HCT116 (cell line): ENCODE results near the gene BCR. TPM values are rescaled to one million over a fixed set of nuclear protein-coding genes. Genes with fewer than 3 reads are reported as not detected.

Experiments used
- ATAC-seq: fragments of 200-7000 bp; cut with Tn5 transposase; 2 replicates; pipeline ENCODE4 v1.9.1; 2020; ENCODE audit warnings: mild to moderate bottlenecking, moderate library complexity
- BruUV-seq: library from RNA; stranded (reverse); fragments of 400-500 nt; replicated peaks from 2 replicates; lab custom pipeline; 2021; lab: Mats Ljungman, UMichigan
- CTCF ChIA-PET: fragments of 300-600 bp; sonication (Branson Sonifier 250); formaldehyde crosslinking; loops from one replicate; lab custom pipeline; 2021; ENCODE audit warnings: antibody characterized with exemption; lab: Charles Lee
- POLR2A ChIA-PET: fragments of 300-600, 350-600 bp; sonication (Branson Sonifier 250); formaldehyde crosslinking; loops from one replicate; lab custom pipeline; 2021; ENCODE audit warnings: antibody characterized with exemption; lab: Charles Lee
- RAD21 ChIA-PET, 2 experiments: fragments of 300-600 bp; sonication (Branson Sonifier 250); formaldehyde crosslinking; loops; one replicate each; lab custom pipeline; 2023; ENCODE audit warnings: low total read pairs in 2 of 2; ENCODE audit not compliant: uncharacterized antibody in 2 of 2, unreplicated experiment in 2 of 2, low non-redundant PET in 1 of 2; lab: Charles Lee
- DNase-seq: peaks from one replicate; pipeline ENCODE4 v3.0.0-alpha.2; 2010; ENCODE audit warnings: low read depth, low spot score
- H2AFZ ChIP-seq: fragments of 200-600 bp; shearing (Covaris generic), sonication (generic); 2 replicates; pipeline ENCODE4 v1.6.1; 2017; ENCODE audit warnings: low read depth, mixed run types, mixed read lengths, antibody characterized with exemption, low read length; ENCODE audit not compliant: poor library complexity, severe bottlenecking
- H3K27ac ChIP-seq: 2 replicates; pipeline ENCODE4 v1.5.1; 2012; ENCODE audit warnings: low read depth, low read length
- H3K27me3 ChIP-seq: fragments of 200-600 bp; sonication (generic); 2 replicates; pipeline ENCODE4 v1.6.1; 2016; ENCODE audit warnings: mixed run types, low read length, mixed read lengths; ENCODE audit not compliant: insufficient read depth
- H3K36me3 ChIP-seq, 2 experiments: fragments of 200-500 bp in 1 of 2; fragments of 200-600 bp in 1 of 2; sonication (Bioruptor generic) in 1 of 2; sonication (generic) in 1 of 2; 2 replicates each; pipeline versions ENCODE4 v1.5.1 to v1.6.1; 2014 to 2016; ENCODE audit warnings: low read length in 2 of 2, inconsistent platforms in 1 of 2, mixed read lengths in 1 of 2, mixed run types in 1 of 2; ENCODE audit not compliant: insufficient read depth in 2 of 2, control insufficient read depth in 1 of 2
- H3K4me1 ChIP-seq, 2 experiments: fragments of 200-600 bp in 1 of 2; sonication (generic) in 1 of 2; 2 replicates each; pipeline versions ENCODE4 v1.5.1 to v1.6.1; 2012 to 2017; ENCODE audit warnings: low read length in 2 of 2, inconsistent platforms in 1 of 2, mild to moderate bottlenecking in 1 of 2, mixed read lengths in 1 of 2, mixed run types in 1 of 2, moderate library complexity in 1 of 2; ENCODE audit not compliant: insufficient read depth in 2 of 2, control insufficient read depth in 1 of 2
- H3K4me2 ChIP-seq: fragments of 200-600 bp; sonication (generic); 2 replicates; pipeline ENCODE4 v1.6.1; 2017; ENCODE audit warnings: mixed run types, low read length, mixed read lengths
- H3K4me3 ChIP-seq, 2 experiments: fragments of 200-600 bp in 1 of 2; sonication (generic) in 1 of 2; replicated peaks in 1 of 2; 2 replicates each; pipeline ENCODE4 v1.5.1; 2011 to 2016; ENCODE audit warnings: low read length in 2 of 2, control low read depth in 1 of 2, low read depth in 1 of 2, mild to moderate bottlenecking in 1 of 2, mixed read lengths in 1 of 2, mixed run types in 1 of 2
- H3K79me2 ChIP-seq: fragments of 200-600 bp; sonication (generic); 2 replicates; pipeline ENCODE4 v1.6.1; 2017; ENCODE audit warnings: mild to moderate bottlenecking, mixed run types, low read length, moderate library complexity, mixed read lengths; ENCODE audit not compliant: insufficient read depth
- H3K9ac ChIP-seq: fragments of 200-600 bp; sonication (generic); 2 replicates; pipeline ENCODE4 v1.6.1; 2016; ENCODE audit warnings: low read length, mixed read lengths
- H3K9me2 ChIP-seq: fragments of 200-600 bp; sonication (generic), shearing (Covaris generic); 2 replicates; pipeline ENCODE4 v1.6.1; 2017; ENCODE audit warnings: mixed run types, mild to moderate bottlenecking, moderate library complexity; ENCODE audit not compliant: insufficient read depth
- H3K9me3 ChIP-seq, 2 experiments: fragments of 200-500 bp in 1 of 2; fragments of 200-600 bp in 1 of 2; sonication (Bioruptor generic) in 1 of 2; sonication (generic) in 1 of 2; 2 replicates each; pipeline ENCODE4 v1.6.1; 2014 to 2017; ENCODE audit warnings: low read length in 2 of 2, mixed read lengths in 2 of 2, inconsistent platforms in 1 of 2, low read depth in 1 of 2, mild to moderate bottlenecking in 1 of 2, mixed run types in 1 of 2, moderate library complexity in 1 of 2; ENCODE audit not compliant: control insufficient read depth in 1 of 2, insufficient read depth in 1 of 2
- H4K20me1 ChIP-seq: fragments of 200-600 bp; sonication (generic), shearing (Covaris generic); 2 replicates; pipeline ENCODE4 v1.6.1; 2017; ENCODE audit warnings: mixed run types, mild to moderate bottlenecking, moderate library complexity; ENCODE audit not compliant: insufficient read depth
- ATF3 ChIP-seq: IDR thresholded peaks from 2 replicates; pipeline ENCODE4 v1.6.1; 2012
- CEBPB ChIP-seq: IDR thresholded peaks from 2 replicates; pipeline ENCODE4 v1.6.1; 2012; ENCODE audit warnings: low read depth
- EGR1 ChIP-seq: IDR thresholded peaks from 2 replicates; pipeline ENCODE4 v1.6.1; 2012; ENCODE audit warnings: low read depth
- ELF1 ChIP-seq: IDR thresholded peaks from 2 replicates; pipeline ENCODE4 v1.6.1; 2012; ENCODE audit warnings: low read depth, borderline replicate concordance
- EZH2 ChIP-seq: fragments of 200-600 bp; sonication (generic); IDR thresholded peaks from 2 replicates; pipeline ENCODE4 v1.6.1; 2017; ENCODE audit warnings: antibody characterized with exemption, mixed run types
- JUND ChIP-seq: IDR thresholded peaks from 2 replicates; pipeline ENCODE4 v1.6.1; 2012
- POLR2AphosphoS5 ChIP-seq: IDR thresholded peaks from 2 replicates; pipeline ENCODE4 v1.6.1; 2011; ENCODE audit warnings: mild to moderate bottlenecking, low read depth, low read length, moderate library complexity
- RAD21 ChIP-seq: IDR thresholded peaks from 2 replicates; pipeline ENCODE4 v1.6.1; 2012; ENCODE audit warnings: low read depth, mild to moderate bottlenecking
- REST ChIP-seq: IDR thresholded peaks from 2 replicates; pipeline ENCODE4 v1.6.1; 2012; ENCODE audit warnings: low read depth
- SIN3A ChIP-seq: IDR thresholded peaks from 2 replicates; pipeline ENCODE4 v1.6.1; 2012; ENCODE audit warnings: low read depth
- SP1 ChIP-seq: IDR thresholded peaks from 2 replicates; pipeline ENCODE4 v1.6.1; 2012; ENCODE audit warnings: low read depth
- SRF ChIP-seq: IDR thresholded peaks from 2 replicates; pipeline ENCODE4 v1.6.1; 2012; ENCODE audit warnings: low read depth
- TCF7L2 ChIP-seq: IDR thresholded peaks from 2 replicates; pipeline ENCODE4 v1.7.0; 2011; ENCODE audit warnings: borderline replicate concordance, inconsistent platforms; ENCODE audit not compliant: insufficient read depth, insufficient read length; ENCODE audit errors: extremely low read depth
- ZBTB33 ChIP-seq: IDR thresholded peaks from 2 replicates; pipeline ENCODE4 v1.6.1; 2011; ENCODE audit warnings: mild to moderate bottlenecking, low read length, moderate library complexity; ENCODE audit not compliant: insufficient replicate concordance; ENCODE audit errors: extremely low read depth
- ZFX ChIP-seq: fragments of 450-650 bp; IDR thresholded peaks from 2 replicates; pipeline ENCODE4 v1.6.1; 2017
- ZNF274 ChIP-seq: fragments of 200-500 bp; sonication (Bioruptor generic); IDR thresholded peaks from 2 replicates; pipeline ENCODE4 v1.6.1; 2014; ENCODE audit warnings: mild to moderate bottlenecking, low read depth, low read length, inconsistent platforms
- intact Hi-C: fragments of 100-400 bp; cut with micrococcal nuclease; formaldehyde crosslinking; loops from 2 replicates; pipeline ENCODE4 v1.10.0; 2022
- total RNA-seq: library from RNA; stranded (reverse); gene quantifications from one replicate; pipeline ENCODE4 v1.2.1, GENCODE V29; 2021; ENCODE audit not compliant: unreplicated experiment

Gene BCR
- total RNA-seq, 1 experiment from 2014 or later, result 39.7 TPM

- intact Hi-C loops, result no loop called here
- Histone ChIP-seq H3K27ac (no peak overlapping the region), H2AFZ (no peak overlapping the region), H3K9me2 (no peaks in the 10 kb centered on the region), H3K4me2 (no peak overlapping the region), H3K4me3 (no peak overlapping the region), H3K4me1 (no peaks in the 10 kb centered on the region), H4K20me1 (no peaks in the 10 kb centered on the region), H3K79me2 (no peaks in the 10 kb centered on the region), H3K36me3 (no peaks in the 10 kb centered on the region), H3K27me3 (peaks cover 21% of the 10 kb centered on the region), H3K9me3 (no peaks in the 10 kb centered on the region), H3K9ac (no peak overlapping the region)
- ATAC-seq (no peak), DNase-seq (no peak)
- ChIA-PET RAD21 (no interaction called here), CTCF (interaction anchor here (1.2 kb wide), 1 partner anchor 32 kb away, joined by 3 read pairs; no protein-coding TSS in a partner anchor), POLR2A (no interaction called here)
- BruUV-seq, result no TSS peak
- TF ChIP-seq ZNF274 (no peak), EZH2 (no peak), EGR1 (no peak), SP1 (no peak), ZFX (no peak)
These were observed 173.4 kb downstream of the BCR start for GRCh38 chr22:23353696-23354095.

GRCh38 chr22:23356094-23356493 is 175.8 kb downstream of the BCR start:
- no peak for DNase-seq
- CTCF ChIA-PET, result no interaction called here

More at GRCh38 chr22:23356094-23356493, 175.8 kb downstream of the BCR start:
- no TSS peak for BruUV-seq
- H2AFZ ChIP-seq, result no peak overlapping the region
- no peaks in the 10 kb centered on the region for H3K36me3 ChIP-seq
- intact Hi-C loops, result no loop called here
- H3K27me3 ChIP-seq, result peaks cover 24% of the 10 kb centered on the region
- no peaks in the 10 kb centered on the region for H3K9me3 ChIP-seq
- H3K27ac ChIP-seq, result no peak overlapping the region
- H3K9ac ChIP-seq, result no peak overlapping the region
- no peak overlapping the region for H3K4me2 ChIP-seq
- no peaks in the 10 kb centered on the region for H4K20me1 ChIP-seq
- POLR2A ChIA-PET, result no interaction called here
- H3K4me3 ChIP-seq, result no peak overlapping the region
- no peaks in the 10 kb centered on the region for H3K9me2 ChIP-seq
- H3K4me1 ChIP-seq, result no peaks in the 10 kb centered on the region
- ATAC-seq, result no peak
- RAD21 ChIA-PET, result no interaction called here
- H3K79me2 ChIP-seq, result no peaks in the 10 kb centered on the region
- TF ChIP-seq ATF3 (no peak), REST (no peak), JUND (no peak), TCF7L2 (no peak), ELF1 (no peak), SRF (no peak), RAD21 (no peak), POLR2AphosphoS5 (no peak), SIN3A (no peak), CEBPB (no peak), ZBTB33 (no peak), SP1 (no peak)
- TF ChIP-seq, all 23 proteins: peak for 0
